Stimulated activated CD8-positive, alpha-beta memory T cell treated with anti-CD3 and anti-CD28 coated beads, Interleukin-15, amount 100 ng/mL, for 24 hours (primary cell): Measurements from ENCODE around the gene RARRES1.
"Not testable (repeated sequence)": the region's sequence is repeated elsewhere in the genome, so short reads cannot be mapped to it uniquely, and the experiment has no call there.

ENCODE experiments used
- DNase-seq: peaks from one replicate; pipeline ENCODE4 v3.0.0-alpha.2; 2020; ENCODE audit warnings: low read depth

RARRES1 gene

GRCh38 chr3:158733656-158734055 is 1.4 kb upstream of the RARRES1 start:
- DNase-seq, result no peak

DNA sequence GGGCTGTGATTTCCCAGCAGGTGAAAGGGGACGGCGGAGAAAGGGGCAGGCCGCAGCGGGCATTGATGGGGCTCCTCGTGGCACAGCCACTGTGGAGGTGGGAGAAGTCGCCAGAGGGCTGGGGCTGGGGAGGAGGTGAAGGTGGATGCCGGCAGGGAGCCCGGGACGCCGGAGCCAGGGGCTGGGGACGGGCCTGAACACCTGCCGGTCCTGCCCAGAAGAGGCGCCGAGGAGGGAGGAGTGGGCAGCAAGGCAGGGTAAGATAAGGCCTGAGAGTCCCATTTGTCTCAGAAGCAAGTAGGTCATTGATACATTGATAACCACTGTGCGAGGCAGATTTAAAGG is 571 bp upstream of the RARRES1 start:
- no peak for DNase-seq

- no peak for DNase-seq
Observed at GRCh38 chr3:158731486-158731885, 771 bp downstream of the RARRES1 start.

- no peak for DNase-seq
Observed at GRCh38 chr3:158728851-158729250, 3.4 kb downstream of the RARRES1 start.

DNA sequence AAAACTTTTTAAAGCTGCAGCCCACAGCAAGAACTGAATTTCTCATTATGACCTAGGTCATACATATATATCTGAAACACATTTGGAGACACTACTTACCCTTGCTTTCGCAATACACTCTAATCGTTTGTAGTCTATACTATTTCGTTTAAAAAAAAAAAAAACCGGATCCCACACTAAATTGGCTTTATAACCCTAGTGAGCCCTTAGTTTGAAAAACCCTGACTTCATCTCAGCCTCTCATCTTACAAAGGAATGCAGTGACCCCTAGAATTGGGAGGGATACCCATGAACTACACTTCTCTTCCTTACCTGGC is 4.2 kb downstream of the RARRES1 start:
- DNase-seq, result no peak

GRCh38 chr3:158727206-158728060 is 4.8 kb downstream of the RARRES1 start:
- no peak for DNase-seq

DNA sequence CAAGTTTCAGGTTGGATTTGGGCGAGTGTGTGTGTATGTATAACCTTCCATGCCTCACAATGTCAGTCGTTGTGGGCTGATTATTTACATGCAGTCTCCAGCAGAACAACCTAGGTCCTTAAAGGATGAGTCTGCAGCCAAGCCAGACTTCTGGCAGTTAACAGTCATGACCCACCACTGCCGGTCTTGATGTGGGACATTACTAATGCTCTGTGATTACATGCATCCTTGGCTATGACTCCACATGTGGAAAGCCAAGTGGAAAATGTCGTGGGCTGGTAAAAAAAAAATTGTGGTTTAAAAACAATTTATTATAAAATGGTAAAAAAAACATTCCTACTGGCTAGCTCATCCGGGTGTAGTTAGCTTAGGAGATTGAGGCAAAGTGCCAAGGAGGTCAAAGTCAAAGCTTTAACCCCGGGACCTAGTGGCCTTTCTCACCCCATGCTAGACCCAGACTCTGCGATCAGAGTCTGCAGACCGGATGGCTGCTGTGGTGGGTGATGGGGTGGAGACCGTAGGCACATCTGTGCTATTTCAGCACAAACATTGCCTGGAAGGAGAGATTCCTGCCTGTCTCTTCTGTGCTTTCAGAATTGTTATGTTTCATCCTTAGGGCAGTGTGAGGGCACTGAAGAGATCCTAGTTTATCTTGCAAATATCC is 6.8 kb downstream of the RARRES1 start:
- DNase-seq, result no peak

GRCh38 chr3:158723991-158724390 is 8.3 kb downstream of the RARRES1 start:
- DNase-seq, result no peak

DNA sequence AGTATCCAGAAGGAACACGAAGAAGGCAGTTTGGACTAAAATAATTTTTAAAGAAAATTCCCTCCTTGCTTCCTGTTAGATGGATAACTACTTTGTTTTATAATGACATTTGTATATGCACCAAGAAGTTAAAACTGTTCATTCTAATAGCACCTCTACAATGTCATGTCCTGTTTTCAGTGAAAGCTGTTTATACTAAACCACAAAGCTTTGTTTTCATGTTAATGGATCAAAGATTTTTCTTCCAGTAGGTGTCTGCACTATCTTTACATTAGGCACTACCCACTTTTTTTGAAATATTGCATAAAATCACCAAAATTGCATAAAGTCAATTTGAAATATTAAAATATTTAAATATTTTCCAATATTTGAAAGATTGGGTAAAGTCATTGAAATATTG is 10.1 kb downstream of the RARRES1 start:
- no peak for DNase-seq

GRCh38 chr3:158718490-158719170 is 13.6 kb downstream of the RARRES1 start:
- DNase-seq, result no peak

DNA sequence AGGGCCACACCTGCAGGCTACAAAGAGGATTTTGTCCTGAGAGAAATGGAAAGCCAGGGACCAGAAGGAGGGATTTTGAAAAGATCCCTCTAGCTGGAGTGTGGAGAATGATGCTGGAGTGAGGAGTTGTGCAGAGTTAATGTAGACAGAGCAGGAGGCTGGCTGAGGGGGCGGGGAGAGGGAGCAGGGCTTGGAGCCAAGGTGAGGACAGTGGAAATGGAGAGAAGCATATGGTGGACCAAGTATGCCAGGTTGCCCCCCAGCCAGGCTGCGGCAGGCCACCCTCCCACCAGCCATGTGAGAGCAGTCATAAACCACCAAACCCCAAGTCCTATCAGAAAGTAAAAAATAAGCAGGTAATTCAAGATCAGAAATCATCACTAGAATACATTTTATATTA is 14.7 kb downstream of the RARRES1 start:
- DNase-seq, result no peak

DNA sequence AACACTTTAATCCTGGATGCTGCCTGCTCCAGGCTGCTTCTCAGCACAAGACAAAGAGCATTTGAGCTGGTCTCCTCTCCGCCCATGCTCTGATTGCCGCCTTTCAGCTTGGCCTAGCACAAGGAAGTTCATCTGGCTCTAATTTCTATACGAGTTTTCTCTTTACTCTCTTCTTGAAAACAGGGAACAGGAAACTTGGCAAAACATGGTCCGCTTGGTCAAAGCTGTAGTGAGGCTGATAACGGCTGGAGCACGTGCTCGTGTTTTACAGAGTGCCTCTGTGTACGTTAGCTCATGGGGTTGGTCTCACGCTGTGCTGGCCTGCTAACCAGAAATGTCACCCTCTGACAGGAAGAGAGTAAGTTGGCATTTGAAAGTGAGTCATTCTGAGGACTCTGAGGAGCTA is 19.2 kb downstream of the RARRES1 start:
- no peak for DNase-seq

DNA sequence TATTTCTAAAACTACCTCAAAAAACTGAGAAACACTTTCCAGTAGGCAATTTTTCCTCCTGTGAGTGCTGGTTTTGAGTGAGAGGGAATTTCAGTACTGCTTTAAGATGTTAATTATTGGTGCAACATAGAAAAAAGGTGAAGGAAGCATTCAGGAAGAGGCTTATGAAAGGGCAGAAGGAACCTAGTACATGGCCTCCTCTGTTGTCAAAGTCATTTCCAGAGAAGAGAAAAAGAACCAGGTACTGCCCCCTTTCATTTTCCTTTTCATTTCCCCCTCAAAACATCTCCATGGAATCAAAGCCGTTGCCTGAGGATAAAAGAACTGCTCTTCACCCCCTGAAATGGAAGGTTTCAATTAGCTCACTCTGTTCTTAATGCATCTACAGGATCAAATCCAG is 19.8 kb downstream of the RARRES1 start:
- no peak for DNase-seq

GRCh38 chr3:158711886-158712285 is 20.4 kb downstream of the RARRES1 start:
- DNase-seq, result no peak

DNA sequence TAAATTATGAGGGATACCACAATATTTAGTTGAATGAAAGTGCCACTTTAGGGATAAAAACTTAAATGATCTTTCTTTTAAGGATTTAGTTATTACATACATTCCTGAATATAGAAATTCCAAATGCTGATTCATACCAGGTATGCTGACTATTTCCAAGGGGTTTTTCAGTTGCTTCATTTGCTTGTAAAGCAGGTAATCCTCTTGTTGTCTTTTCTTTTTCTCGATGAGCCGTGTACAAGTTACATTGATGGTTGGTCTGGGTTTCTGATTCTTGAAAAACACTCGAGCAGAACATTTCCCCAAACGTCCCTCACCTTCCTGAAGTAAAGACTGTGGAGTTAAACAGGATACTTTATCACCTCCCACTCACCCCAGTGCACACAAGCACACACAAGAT is 21.7 kb downstream of the RARRES1 start:
- DNase-seq, result no peak

DNA sequence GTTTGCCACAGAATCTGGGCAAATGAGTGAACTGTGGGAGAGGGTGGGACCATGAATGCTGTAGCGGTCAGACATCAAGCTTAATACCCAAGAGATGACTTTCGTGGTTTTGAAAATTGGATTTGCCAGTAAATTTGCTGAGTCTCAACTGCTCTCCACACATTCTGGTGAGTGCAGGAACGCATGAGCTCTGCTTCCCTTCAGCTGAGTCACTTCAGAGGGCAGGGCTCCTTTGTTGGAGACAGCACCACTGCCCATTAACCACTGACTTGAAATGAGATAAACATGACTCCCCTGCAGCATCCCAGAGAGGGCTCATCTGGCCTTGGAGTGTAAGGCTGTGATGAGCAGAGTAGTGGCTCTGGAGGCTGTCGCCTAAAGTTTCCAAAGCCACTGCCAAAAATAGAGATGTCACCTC is 22.6 kb downstream of the RARRES1 start:
- DNase-seq, result no peak

DNA sequence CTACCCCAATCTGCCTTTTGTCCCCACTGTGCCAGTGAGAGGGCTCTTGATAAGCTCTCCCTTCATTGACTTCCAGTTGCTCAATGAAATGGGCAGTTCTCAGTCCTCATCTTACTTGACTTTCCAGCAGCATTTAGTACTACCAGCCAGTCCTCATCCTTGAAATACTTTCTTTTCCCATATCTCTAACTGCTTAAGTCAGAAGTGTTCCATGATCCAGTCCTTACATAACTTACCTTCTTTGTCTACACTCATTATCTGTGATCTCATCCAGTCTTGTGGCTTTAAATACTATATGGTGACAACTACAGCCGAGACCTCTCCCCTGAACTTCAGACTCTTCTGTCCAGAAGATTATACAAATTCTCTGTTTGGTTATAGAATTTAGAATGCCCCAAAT is 28.7 kb downstream of the RARRES1 start:
- DNase-seq, result no peak

GRCh38 chr3:158702815-158703481 is 29.3 kb downstream of the RARRES1 start:
- no peak for DNase-seq

GRCh38 chr3:158701420-158702065 is 30.7 kb downstream of the RARRES1 start:
- DNase-seq, result no peak

GRCh38 chr3:158700559-158700958 is 31.7 kb downstream of the RARRES1 start:
- no peak for DNase-seq

DNA sequence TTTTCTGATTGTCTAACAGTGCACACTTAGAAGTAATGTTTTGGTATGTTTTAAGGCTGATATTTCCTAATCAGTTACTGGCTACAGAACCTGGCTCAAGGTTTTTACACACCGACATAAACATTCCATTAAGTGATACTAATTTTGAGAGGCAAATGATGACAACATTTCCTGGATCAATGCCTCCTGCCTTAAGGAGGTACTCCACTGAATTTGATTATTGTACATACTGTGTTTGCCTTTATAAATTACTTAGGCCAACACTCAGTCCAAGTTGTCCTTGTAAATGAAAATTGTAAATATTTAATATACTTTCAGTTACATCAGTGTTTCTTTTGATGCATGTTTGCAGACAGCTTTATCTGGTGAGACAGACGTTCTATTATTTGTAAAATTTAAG is 35.6 kb downstream of the RARRES1 start:
- no peak for DNase-seq

DNA sequence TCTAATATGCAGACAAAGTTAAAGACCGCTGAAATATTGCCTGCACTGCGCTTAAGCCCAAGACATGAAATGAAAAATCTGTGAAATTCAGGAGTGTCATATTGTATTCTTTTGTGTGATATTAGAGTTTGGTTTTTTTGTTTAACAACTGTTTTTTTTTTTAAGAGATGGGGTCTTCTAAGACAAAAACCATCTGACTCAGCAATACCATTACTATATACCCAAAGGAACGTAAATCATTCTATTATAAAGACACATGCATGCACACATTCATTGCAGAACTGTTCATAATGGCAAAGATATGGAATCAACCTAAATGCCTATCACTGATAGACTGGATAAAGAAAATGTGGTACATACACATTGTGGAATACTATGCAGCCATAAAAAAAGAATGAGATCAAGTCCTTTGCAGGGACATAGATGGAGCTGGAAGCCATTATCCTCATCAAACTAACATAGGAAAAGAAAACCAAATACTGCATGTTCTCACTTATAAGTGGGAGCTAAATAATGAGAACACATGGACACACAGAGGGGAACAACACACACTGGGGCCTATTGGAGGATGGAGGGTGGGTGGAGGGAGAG is 38.3 kb downstream of the RARRES1 start:
- DNase-seq, result not testable (repeated sequence)
